ENCODE measurements around the gene CD300H.

DNA sequence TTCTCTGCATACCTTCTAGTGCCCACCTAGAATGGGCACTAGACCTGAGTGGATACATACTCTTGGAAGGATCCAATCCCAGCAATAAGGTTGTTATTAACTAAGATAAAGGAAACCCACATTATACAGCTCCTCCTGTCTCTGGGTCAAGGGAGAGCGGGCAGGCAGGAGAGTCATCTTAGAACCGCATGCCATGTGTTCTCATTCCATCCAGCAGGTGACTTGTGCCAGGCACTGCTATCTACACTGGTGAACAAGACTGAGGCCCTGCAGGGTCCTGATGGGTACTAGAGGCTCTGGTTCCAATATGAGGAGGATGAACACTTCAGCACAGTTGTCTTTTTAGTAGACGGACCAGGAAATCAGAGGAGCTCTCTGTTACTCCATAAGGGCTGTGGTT, 5.9 kb upstream of the CD300H start:
- no peak for TF ChIP-seq POLR2A (IDR thresholded peaks at IDR 0.05)
- TF ChIP-seq, protein P1, sequence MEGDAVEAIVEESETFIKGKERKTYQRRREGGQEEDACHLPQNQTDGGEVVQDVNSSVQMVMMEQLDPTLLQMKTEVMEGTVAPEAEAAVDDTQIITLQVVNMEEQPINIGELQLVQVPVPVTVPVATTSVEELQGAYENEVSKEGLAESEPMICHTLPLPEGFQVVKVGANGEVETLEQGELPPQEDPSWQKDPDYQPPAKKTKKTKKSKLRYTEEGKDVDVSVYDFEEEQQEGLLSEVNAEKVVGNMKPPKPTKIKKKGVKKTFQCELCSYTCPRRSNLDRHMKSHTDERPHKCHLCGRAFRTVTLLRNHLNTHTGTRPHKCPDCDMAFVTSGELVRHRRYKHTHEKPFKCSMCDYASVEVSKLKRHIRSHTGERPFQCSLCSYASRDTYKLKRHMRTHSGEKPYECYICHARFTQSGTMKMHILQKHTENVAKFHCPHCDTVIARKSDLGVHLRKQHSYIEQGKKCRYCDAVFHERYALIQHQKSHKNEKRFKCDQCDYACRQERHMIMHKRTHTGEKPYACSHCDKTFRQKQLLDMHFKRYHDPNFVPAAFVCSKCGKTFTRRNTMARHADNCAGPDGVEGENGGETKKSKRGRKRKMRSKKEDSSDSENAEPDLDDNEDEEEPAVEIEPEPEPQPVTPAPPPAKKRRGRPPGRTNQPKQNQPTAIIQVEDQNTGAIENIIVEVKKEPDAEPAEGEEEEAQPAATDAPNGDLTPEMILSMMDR (IDR thresholded peaks at IDR 0.05), result no peak
